HepG2 (cell line): ENCODE measurements around the gene KATNB1. TPM values are rescaled to one million over a fixed set of nuclear protein-coding genes. Genes with fewer than 3 reads are reported as not detected.
A peak's percentile ranks its signal among the peaks of the same experiment; 100 is the strongest.

Source experiments
- ARNT ChIP-seq: fragments of 450-650 bp; IDR thresholded peaks from 2 replicates; pipeline ENCODE4 v1.6.1; 2017
- CHCHD3 ChIP-seq: sonication (generic); formaldehyde crosslinking; IDR thresholded peaks from 2 replicates; pipeline ENCODE4 v1.8.0; 2022; ENCODE audit warnings: mild to moderate bottlenecking, missing genetic modification reagents, moderate library complexity
- GABPB1 ChIP-seq: IDR thresholded peaks from 2 replicates; pipeline ENCODE4 v1.6.1; 2016; ENCODE audit warnings: mild to moderate bottlenecking, missing genetic modification reagents, moderate library complexity, missing compliant biosample characterization
- GFI1 ChIP-seq: sonication (generic); formaldehyde crosslinking; IDR thresholded peaks from 2 replicates; pipeline ENCODE4 v1.5.0; 2020; ENCODE audit warnings: missing genetic modification reagents, mild to moderate bottlenecking, borderline replicate concordance
- GTF2F1 ChIP-seq: fragments of 150-350 bp; IDR thresholded peaks from 2 replicates; pipeline ENCODE4 v1.6.1; 2014; ENCODE audit warnings: low read length
- HES4 ChIP-seq: sonication (generic); formaldehyde crosslinking; IDR thresholded peaks from 2 replicates; pipeline ENCODE4 v1.9.0; 2021; ENCODE audit warnings: mild to moderate bottlenecking, missing genetic modification reagents, borderline replicate concordance
- NFE2L2 ChIP-seq: fragments of 150-350 bp; IDR thresholded peaks from 2 replicates; pipeline ENCODE4 v1.6.1; 2014; ENCODE audit warnings: low read length
- PAX8 ChIP-seq: sonication (generic); formaldehyde crosslinking; IDR thresholded peaks from 2 replicates; pipeline ENCODE4 v1.8.0; 2022; ENCODE audit warnings: mild to moderate bottlenecking, missing genetic modification reagents, borderline replicate concordance
- PITX1 ChIP-seq: sonication (generic); formaldehyde crosslinking; IDR thresholded peaks from 2 replicates; pipeline ENCODE4 v1.5.1; 2020; ENCODE audit warnings: mild to moderate bottlenecking, missing genetic modification reagents
- POLR2G ChIP-seq: fragments of 200-400 bp; formaldehyde crosslinking; IDR thresholded peaks from 2 replicates; pipeline ENCODE4 v1.6.1; 2018; ENCODE audit warnings: mild to moderate bottlenecking, low read depth, low read length, moderate library complexity
- REPIN1 ChIP-seq: sonication (generic); formaldehyde crosslinking; IDR thresholded peaks from 2 replicates; pipeline ENCODE4 v1.8.0; 2022; ENCODE audit warnings: missing genetic modification reagents, low read depth, mild to moderate bottlenecking, borderline replicate concordance
- SOX5 ChIP-seq: IDR thresholded peaks from 2 replicates; pipeline ENCODE4 v1.6.1; 2016; ENCODE audit warnings: borderline replicate concordance
- TGIF2 ChIP-seq: IDR thresholded peaks from 2 replicates; pipeline ENCODE4 v1.6.1; 2016; ENCODE audit warnings: control low read depth, missing compliant biosample characterization
- THAP7 ChIP-seq: sonication (generic); formaldehyde crosslinking; IDR thresholded peaks from 2 replicates; pipeline ENCODE4 v1.8.1; 2023; ENCODE audit warnings: mild to moderate bottlenecking, missing genetic modification reagents
- UBTF ChIP-seq: sonication (generic); formaldehyde crosslinking; IDR thresholded peaks from 2 replicates; pipeline ENCODE4 v1.4.0; 2020; ENCODE audit warnings: mild to moderate bottlenecking, missing genetic modification reagents
- YY1 ChIP-seq: IDR thresholded peaks from 2 replicates; pipeline ENCODE4 v1.6.1; 2011; ENCODE audit warnings: low read length, low read depth, moderate library complexity, mild to moderate bottlenecking; ENCODE audit not compliant: insufficient read depth, insufficient replicate concordance
- ZBTB26 ChIP-seq: IDR thresholded peaks from 2 replicates; pipeline ENCODE4 v1.6.1; 2016; ENCODE audit warnings: missing compliant biosample characterization, missing genetic modification reagents, borderline replicate concordance
- ZBTB44 ChIP-seq: sonication (generic); formaldehyde crosslinking; IDR thresholded peaks from 2 replicates; pipeline ENCODE4 v1.4.0; 2020; ENCODE audit warnings: missing genetic modification reagents
- ZFP90 ChIP-seq: sonication (generic); formaldehyde crosslinking; IDR thresholded peaks from 2 replicates; pipeline ENCODE4 v1.8.0; 2022; ENCODE audit warnings: missing genetic modification reagents, mild to moderate bottlenecking, inconsistent platforms, borderline replicate concordance
- ZFY ChIP-seq: sonication (generic); formaldehyde crosslinking; IDR thresholded peaks from 2 replicates; pipeline ENCODE4 v1.4.0; 2020; ENCODE audit warnings: missing genetic modification reagents
- ZNF362 ChIP-seq: sonication (generic); formaldehyde crosslinking; IDR thresholded peaks from 2 replicates; pipeline ENCODE4 v1.4.0; 2020; ENCODE audit warnings: missing genetic modification reagents, mild to moderate bottlenecking, borderline replicate concordance
- ZNF841 ChIP-seq: sonication (generic); formaldehyde crosslinking; IDR thresholded peaks from 2 replicates; pipeline ENCODE4 v1.8.1; 2023; ENCODE audit warnings: missing genetic modification reagents, borderline replicate concordance
- polyA plus RNA-seq, 8 experiments: library from polyadenylated mRNA; depleted of rRNA in 3 of 8; stranded (reverse) in 7 of 8; unstranded in 1 of 8; fragments of >200 nt; fragmentation: Illumina TruSeq in 4 of 8; extraction: Trizol in 4 of 8; gene quantifications; 2 replicates each; pipeline versions ENCODE4 v1.2.1 to v1.2.3, GENCODE V29; 2011 to 2016; ENCODE audit warnings: low read depth in 4 of 8, missing spikeins in 1 of 8, mixed read lengths in 1 of 8; ENCODE audit not compliant: insufficient read depth in 1 of 8
- total RNA-seq, 5 experiments: library from RNA; depleted of rRNA; stranded (reverse); fragments of >200 nt; fragmentation: Illumina TruSeq; extraction: Trizol; gene quantifications; 2 replicates each; pipeline ENCODE4 v1.2.3, GENCODE V29; 2016; ENCODE audit warnings: low read depth in 1 of 5

KATNB1 gene
- total and polyA plus RNA-seq, 2 of the 13 experiments (the other 11 are each of a cell fraction or from before 2014, with no cell fraction given) = 31.5 to 43.5 TPM

- TF ChIP-seq UBTF (CRISPR knock-in tag) (peak; percentile 82), PITX1 (CRISPR knock-in tag) (no peak; the same call in 1 of the 2 replicates), ARNT (no peak), HES4 (no peak; the same call in none of the 2 replicates), NFE2L2 (no peak), YY1 (peak; percentile 68), ZBTB26 (CRISPR knock-in tag) (peak; percentile 59; the same call in 1 of the 2 replicates), ZFP90 (CRISPR knock-in tag) (no peak; the same call in none of the 2 replicates), ZFY (CRISPR knock-in tag) (peak; percentile 62; the same call in 1 of the 2 replicates), ZNF362 (CRISPR knock-in tag) (0 out of 2 replicates have a peak, but pooled peaks have one; percentile 17), ZNF841 (peak; percentile 83), GABPB1 (CRISPR knock-in tag) (peak; percentile 65), REPIN1 (peak; percentile 93), GFI1 (CRISPR knock-in tag) (no peak; the same call in 1 of the 2 replicates), TGIF2 (CRISPR knock-in tag) (peak; percentile 53; the same call in 1 of the 2 replicates), THAP7 (CRISPR knock-in tag) (peak; percentile 28; the same call in 1 of the 2 replicates), GTF2F1 (no peak), POLR2G (no peak), CHCHD3 (no peak; the same call in 1 of the 2 replicates), SOX5 (CRISPR knock-in tag) (peak; percentile 69), ZBTB44 (CRISPR knock-in tag) (0 out of 2 replicates have a peak, but pooled peaks have one; percentile 46), PAX8 (CRISPR knock-in tag) (no peak)
Observed at GRCh38 chr16:57802341-57803133, 67.0 kb downstream of the KATNB1 start, which contains the start of gene KIFC3 (continued).
